ENCODE results near the gene NME8. TPM values are rescaled to one million over a fixed set of nuclear protein-coding genes. Genes with fewer than 3 reads are reported as not detected.

Gene NME8
- total RNA-seq, 1 experiment from 2014 or later, result not detected

DNA sequence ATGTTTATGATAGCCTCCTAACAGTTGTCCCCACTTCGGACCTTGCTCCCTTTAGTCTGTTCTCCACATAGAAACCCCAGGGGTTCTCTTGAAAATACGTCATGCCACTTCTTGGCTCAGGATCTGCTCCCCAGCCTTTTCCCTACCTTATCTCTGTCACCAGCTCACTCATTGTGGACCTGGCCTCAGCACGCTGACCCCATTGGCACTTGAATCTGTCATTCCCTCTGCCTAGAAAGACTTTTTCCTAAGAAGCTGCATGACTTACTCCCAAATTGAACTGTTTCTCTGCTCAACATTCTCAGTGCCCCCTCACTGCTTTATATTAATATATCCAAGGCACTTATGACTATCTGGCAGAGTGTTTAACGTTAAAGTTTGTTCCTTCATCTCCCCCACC lies 80.5 kb downstream of the NME8 start:
- no peak for DNase-seq (ENCODE audit: low spot score)
- in situ Hi-C loops (cut with HindIII; ENCODE audit: low sequenced_read_pairs), result no loop called here

DNA sequence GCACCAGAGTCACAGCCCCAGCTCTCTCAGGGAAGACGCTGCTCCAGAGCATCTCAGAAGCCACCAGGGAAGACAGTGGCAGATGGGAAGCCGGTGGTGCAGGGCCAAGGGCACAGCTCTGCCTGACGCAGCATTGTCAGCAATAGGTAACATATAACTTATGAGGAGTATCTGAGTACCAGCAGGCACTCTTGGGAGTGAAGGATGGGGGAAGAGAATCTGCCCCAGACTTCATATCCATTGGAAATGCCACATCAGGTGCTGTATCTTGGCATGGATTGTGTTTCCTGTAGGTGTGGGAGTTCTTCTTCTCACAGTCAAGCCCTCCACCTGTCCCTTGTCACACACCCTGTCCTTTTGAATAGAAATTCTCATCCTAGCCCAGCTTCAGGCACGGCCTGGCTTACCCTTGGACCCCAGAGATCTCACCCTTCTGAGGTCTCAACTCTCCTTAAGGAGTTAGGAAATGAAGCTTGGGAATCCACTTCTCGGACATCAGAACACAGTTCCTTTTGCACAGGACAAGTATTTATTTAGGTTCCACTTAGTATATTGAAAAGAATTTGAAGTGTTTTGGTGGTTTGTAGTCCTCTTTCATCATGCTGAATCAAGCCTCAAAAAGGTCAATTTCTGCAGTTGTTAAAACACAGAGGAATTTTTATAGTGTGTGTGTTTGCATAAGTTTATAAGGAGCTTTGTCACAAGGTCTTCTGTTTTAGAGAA lies 82.0 kb downstream of the NME8 start:
- peak; percentile 76 for DNase-seq (ENCODE audit: low spot score)
- in situ Hi-C loops (cut with HindIII; ENCODE audit: low sequenced_read_pairs), result no loop called here

DNA sequence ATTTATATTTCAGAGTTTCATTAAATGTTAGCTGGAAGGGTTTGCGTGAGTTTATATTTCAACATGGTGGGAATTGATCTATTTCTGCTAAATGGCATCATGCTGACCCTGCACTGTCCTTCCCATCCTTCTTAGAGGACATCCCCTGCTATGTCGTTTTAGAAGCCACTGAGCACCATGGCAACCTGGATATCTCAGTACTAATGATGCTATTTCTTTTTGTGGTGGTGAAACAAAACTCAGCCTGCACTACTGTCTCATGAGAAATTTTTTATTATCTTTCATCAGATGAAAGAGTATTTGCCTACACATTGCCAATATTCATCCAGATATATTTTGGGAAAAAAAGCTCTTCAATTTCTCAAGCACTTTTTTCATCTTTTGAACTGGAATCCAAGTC lies 84.1 kb downstream of the NME8 start:
- no peak for DNase-seq (ENCODE audit: low spot score)
- in situ Hi-C loops (cut with HindIII; ENCODE audit: low sequenced_read_pairs), result no loop called here

DNA sequence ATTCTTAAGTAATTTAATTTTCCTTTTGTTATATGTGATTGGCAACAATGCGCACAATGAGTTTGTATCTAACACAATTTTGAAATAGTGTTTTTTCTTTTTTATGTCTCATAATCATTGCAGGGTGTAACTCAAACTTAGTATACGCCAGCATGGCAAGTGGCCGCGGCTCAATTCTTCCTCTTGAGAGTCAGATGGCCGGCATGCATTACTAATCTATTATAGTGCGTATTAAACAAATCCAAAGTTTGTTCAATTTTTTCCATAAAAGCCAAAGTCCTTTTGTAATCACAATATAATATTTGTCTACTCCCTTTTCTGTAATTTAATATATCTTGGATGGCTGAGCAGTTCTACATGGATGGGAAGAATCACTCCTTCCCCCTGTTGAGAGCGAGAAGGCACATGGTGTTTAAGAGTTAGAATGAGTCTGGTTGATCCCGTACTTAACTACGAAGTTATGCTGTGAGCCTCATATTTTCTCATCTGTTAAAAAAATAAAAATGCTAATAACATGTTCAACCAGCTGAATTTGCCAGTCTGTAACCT lies 84.7 kb downstream of the NME8 start:
- in situ Hi-C loops (cut with HindIII; ENCODE audit: low sequenced_read_pairs), result no loop called here

DNA sequence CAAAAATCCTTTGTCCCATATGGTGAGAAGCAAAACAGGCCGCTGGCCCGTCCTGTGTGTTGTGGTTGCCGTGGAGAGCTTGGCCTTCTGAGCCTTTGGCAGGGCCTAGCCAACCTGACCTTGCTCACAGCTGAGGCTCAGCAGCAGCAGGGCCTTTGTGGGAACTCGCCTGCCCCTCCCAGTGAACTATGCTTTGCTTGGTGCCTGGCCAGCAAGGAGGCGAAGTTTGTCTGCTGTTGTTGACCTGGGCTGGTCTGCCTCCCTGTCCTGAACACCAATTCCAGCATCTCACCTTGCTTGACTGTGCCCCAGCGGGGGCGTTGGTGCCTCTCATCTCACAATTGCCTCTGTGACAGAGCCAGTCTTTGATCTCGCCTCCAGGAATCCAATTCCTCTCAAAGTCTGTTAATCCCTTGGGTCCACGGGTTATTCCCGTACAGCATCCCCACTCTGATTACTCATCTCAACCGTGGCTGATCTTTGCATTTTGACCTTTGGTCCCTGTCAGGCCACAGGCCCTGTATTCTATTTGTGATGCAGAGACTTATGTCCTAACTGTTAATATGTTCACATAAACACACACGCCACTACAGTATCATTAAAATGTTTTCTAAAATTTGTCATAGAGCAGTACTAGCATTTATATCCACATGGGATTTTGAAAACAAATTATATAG lies 94.7 kb downstream of the NME8 start:
- DNase-seq (ENCODE audit: low spot score), result peak; percentile 57
- in situ Hi-C loops (cut with HindIII; ENCODE audit: low sequenced_read_pairs), result no loop called here

More for the DNA sequence above, 84.7 kb downstream of the NME8 start:
- no peak for DNase-seq (ENCODE audit: low spot score)

DNA sequence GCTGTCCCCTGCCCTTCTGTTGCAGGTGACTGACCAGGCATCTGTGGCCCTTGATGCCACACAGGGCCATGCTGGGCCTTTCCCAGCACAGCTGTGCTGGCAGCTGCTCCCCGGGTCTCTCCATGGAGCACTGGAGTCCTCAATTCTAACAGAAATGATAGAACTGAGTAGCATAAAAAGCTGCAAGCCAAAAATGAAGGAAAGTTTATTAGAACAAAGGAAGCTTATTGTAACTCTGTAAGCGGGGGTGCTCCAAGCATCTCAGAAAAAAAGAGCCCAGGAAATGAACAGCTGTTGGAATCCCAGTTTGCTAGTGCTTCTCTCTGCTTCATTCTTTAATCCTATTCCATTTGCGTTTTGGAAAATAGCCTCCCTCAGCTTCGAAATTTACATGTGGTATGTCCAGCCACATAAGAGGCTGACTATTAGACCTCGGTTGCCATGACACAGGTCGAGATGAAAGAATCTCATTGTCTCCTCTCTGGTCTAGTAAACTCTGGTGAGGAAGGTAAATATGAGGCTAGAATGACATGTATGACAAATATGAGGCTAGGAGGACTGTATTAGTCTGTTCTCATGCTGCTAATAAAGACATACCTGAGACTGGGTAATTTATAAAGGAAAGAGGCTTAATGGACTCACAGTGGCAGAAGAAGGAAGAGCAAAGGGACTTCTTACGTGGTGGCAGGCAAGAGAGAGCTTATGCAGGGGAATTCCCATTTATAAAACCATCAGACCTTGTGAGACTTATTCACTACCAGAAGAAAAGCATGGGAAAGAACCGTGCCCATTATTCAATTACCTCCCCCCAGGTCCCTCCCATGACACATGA lies 95.7 kb downstream of the NME8 start:
- in situ Hi-C loops (cut with HindIII; ENCODE audit: low sequenced_read_pairs), result no loop called here
- DNase-seq (ENCODE audit: low spot score), result no peak

DNA sequence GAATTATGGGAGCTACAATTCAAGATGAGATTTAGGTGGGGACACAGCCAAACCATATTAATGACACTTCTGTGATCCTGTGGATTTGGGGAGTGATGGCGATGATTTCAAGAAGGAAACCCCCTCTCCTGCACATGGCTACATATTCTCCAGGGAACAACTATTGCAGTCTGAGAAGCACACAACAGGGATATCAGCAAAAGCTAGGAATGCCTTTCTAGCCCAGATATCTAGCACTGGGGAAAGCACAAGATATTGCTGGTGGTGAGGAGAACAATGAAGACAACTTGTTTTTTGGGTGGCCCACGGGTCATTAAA lies 96.3 kb downstream of the NME8 start:
- in situ Hi-C loops (cut with HindIII; ENCODE audit: low sequenced_read_pairs), result no loop called here
- DNase-seq (ENCODE audit: low spot score), result no peak

DNA sequence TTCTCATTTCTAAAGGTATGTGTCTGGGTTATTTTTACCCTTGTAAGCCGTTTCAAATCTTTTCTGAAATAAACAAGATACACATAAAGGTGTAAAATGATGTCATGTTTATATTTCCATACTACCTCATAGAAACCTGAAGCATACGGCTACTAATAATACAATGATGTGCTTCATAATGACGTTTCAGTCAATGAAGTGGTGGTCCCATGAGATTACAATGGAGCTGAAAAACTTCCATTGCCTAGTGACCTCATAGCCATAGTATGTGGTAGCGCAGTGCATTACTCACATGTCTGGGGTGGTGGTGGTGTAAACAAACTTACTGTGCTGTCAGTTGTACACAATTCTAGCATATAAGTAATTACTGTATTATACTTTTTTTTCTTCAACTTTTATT lies 96.9 kb downstream of the NME8 start:
- in situ Hi-C loops (cut with HindIII; ENCODE audit: low sequenced_read_pairs), result no loop called here
- no peak for DNase-seq (ENCODE audit: low spot score)

DNA sequence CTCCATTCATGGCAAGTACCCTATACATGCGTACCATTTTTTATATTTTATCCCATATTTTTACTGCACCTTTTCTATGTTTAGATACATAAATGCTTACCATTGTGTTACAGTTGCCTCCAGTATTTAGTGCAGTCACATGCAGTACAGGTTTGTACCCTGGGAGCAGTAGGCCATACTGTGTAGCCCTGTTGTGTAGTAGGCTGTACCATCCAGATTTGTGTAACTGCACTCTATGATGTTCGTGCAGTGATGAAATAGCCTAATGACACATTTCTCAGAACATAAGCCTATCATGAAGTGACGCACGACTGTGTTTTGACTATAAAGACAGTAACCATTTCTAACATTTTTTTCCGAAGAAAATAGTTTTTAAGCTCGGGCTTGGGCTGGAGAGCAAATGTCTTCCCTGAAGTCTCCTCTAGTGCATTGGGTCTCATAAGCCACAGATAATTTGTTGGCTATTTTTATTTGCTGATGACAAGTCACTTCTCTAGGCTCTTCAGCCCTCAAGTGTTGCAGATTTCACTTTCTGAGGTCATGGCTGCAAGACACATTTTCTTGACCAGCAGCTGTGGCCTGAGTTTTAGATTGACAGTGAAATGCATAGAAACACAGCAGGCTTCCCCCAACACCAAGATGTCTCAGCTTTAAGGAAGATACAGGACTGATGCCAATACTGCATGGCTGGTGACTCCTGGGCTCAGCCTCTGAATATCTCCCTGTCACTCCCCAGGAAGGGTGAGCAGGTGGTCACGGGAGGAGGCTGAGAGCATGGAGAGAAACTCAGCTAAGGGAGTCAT lies 98.9 kb downstream of the NME8 start:
- no peak for DNase-seq (ENCODE audit: low spot score)
- in situ Hi-C loops (cut with HindIII; ENCODE audit: low sequenced_read_pairs), result no loop called here

DNA sequence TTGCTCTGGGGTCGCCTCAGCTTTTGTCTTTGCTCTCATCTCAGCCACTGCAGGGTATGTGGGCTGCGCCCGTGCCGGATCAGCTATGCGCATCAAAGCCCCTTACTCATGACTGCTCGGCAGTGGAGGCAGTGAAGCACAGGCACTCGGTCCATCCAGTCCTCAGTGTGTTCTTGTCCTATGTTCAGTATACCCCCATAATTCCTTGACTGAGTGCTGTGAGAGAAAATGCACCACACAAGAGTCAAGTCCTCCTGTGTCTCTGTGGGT lies 99.5 kb downstream of the NME8 start:
- no peak for DNase-seq (ENCODE audit: low spot score)
- in situ Hi-C loops (cut with HindIII; ENCODE audit: low sequenced_read_pairs), result no loop called here

Other genes starting within 250 kb of the NME8 start
- gene GPR141, start 164.8 kb upstream of the NME8 start, total RNA-seq (2014; rRNA removed; shearing (Covaris generic)), result not detected in 2 replicates
- not detected in 2 replicates for gene SFRP4, start 68.2 kb downstream of the NME8 start, total RNA-seq (2014; rRNA removed; shearing (Covaris generic))
- not detected in 2 replicates for gene EPDR1, start 72.0 kb downstream of the NME8 start, total RNA-seq (2014; rRNA removed; shearing (Covaris generic))